ENCODE data around the gene ZG16.
"Not testable (repeated sequence)": the region's sequence is repeated elsewhere in the genome, so short reads cannot be mapped to it uniquely, and the experiment has no call there.

The ZG16 gene

DNA sequence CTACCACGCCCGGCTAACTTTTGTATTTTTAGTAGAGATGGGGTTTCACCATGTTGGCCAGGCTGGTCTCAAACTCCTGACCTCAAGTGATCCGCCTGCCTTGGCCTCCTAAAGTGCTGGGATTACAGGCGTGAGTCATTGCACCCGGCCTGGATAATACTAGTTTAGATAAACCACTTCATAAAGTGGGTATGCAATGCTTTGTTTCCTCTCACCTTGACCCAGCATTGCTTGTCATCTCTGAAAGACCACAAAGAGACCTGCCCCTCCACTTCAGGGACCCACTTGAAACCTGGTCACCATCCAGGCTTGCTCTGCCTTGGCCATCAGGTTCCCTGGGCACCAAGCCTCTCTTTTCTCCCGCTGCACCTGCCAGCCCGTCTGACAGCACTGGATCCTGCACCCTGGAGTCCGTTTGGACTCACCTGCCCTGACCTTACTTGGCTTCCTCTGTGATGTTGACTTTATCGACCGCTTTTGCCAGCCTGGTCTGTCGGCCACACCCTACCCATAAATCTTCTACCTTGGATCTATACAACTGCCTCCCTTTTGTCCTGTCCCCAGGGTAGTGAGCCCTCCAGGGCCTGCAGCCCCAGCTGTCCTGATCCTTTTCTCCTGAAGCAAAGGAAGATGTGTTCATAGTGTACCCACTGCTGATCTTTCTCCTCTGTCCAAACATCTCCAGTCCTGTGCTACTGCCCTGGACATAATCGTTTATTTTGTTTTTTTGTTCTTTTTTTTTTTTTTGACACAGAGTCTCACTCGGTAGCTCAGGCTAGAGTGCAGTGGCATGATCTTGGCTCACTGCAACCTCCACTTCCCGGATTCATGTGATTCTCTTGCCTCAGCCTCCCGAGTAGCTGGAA, 12.7 kb upstream of the ZG16 start:
- no peak for DNase-seq (ENCODE audit: low read depth)
- no peak overlapping the region for H3K4me3 ChIP-seq (ENCODE audit: control insufficient read depth, low read depth, low read length)
- TF ChIP-seq, protein P1, sequence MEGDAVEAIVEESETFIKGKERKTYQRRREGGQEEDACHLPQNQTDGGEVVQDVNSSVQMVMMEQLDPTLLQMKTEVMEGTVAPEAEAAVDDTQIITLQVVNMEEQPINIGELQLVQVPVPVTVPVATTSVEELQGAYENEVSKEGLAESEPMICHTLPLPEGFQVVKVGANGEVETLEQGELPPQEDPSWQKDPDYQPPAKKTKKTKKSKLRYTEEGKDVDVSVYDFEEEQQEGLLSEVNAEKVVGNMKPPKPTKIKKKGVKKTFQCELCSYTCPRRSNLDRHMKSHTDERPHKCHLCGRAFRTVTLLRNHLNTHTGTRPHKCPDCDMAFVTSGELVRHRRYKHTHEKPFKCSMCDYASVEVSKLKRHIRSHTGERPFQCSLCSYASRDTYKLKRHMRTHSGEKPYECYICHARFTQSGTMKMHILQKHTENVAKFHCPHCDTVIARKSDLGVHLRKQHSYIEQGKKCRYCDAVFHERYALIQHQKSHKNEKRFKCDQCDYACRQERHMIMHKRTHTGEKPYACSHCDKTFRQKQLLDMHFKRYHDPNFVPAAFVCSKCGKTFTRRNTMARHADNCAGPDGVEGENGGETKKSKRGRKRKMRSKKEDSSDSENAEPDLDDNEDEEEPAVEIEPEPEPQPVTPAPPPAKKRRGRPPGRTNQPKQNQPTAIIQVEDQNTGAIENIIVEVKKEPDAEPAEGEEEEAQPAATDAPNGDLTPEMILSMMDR (IDR thresholded peaks at IDR 0.05; ENCODE audit: control insufficient read depth, insufficient read depth, low read depth, low read length, missing control alignments), result no peak

DNA sequence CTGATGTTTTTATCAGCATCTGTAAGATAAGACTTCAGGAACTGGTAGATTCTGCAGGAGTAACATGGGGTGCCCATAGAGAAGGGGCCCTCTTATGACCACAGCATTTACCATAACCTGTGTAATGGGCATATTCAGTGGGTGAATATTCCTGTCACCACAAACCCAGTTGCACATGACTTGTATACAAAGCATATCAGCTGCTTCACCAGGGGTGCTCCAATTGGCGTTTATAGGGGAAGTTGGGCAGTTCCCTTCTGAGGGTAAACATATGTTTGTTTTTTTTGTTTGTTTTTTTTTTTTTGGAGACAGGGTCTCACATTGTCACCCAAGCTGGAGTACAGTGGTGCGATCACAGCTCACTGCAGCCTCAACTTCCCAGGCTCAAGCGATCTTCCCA, 11.5 kb upstream of the ZG16 start:
- no peak for DNase-seq (ENCODE audit: low read depth)
- no peak overlapping the region for H3K4me3 ChIP-seq (ENCODE audit: control insufficient read depth, low read depth, low read length)
- TF ChIP-seq, protein P1 (IDR thresholded peaks at IDR 0.05; ENCODE audit: control insufficient read depth, insufficient read depth, low read depth, low read length, missing control alignments), result no peak

GRCh38 chr16:29767062-29767461, 11.0 kb upstream of the ZG16 start:
- TF ChIP-seq, protein P1 (IDR thresholded peaks at IDR 0.05; ENCODE audit: control insufficient read depth, insufficient read depth, low read depth, low read length, missing control alignments), result no peak
- DNase-seq (ENCODE audit: low read depth), result no peak

DNA sequence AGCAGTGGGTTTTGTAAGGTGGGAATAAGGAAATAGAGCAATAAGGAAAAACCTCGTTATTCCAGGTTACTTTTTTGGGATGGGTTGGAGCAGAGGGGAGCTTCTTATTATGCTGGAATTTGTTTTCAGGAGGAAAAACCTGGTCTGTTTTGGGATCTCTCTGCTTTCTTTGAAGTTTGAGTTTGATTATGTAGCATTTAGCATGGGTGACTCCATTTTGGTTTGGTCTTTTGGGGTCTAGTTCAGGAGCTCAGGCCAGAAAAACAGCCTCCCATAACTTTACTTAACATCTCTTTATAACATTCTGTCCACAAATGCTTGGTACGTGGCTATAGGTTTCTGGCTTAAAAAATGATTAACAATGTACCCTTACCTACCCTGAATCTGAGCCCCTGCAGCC, 8.5 kb upstream of the ZG16 start:
- TF ChIP-seq, protein P1 (IDR thresholded peaks at IDR 0.05; ENCODE audit: control insufficient read depth, insufficient read depth, low read depth, low read length, missing control alignments), result no peak
- DNase-seq (ENCODE audit: low read depth), result no peak
- H3K4me3 ChIP-seq (ENCODE audit: control insufficient read depth, low read depth, low read length), result no peak overlapping the region

More at GRCh38 chr16:29767062-29767461, 11.0 kb upstream of the ZG16 start:
- no peak overlapping the region for H3K4me3 ChIP-seq (ENCODE audit: control insufficient read depth, low read depth, low read length)

- TF ChIP-seq, protein P1 (IDR thresholded peaks at IDR 0.05; ENCODE audit: control insufficient read depth, insufficient read depth, low read depth, low read length, missing control alignments), result no peak
- no peak overlapping the region for H3K4me3 ChIP-seq (ENCODE audit: control insufficient read depth, low read depth, low read length)
- DNase-seq (ENCODE audit: low read depth), result no peak
Observed at GRCh38 chr16:29770250-29770929, 7.7 kb upstream of the ZG16 start.

GRCh38 chr16:29772330-29772729, 5.7 kb upstream of the ZG16 start:
- not testable (repeated sequence) for H3K4me3 ChIP-seq (ENCODE audit: control insufficient read depth, low read depth, low read length); DNase-seq (ENCODE audit: low read depth)

GRCh38 chr16:29774730-29775129, 3.3 kb upstream of the ZG16 start:
- TF ChIP-seq, protein P1 (IDR thresholded peaks at IDR 0.05; ENCODE audit: control insufficient read depth, insufficient read depth, low read depth, low read length, missing control alignments), result no peak
- H3K4me3 ChIP-seq (ENCODE audit: control insufficient read depth, low read depth, low read length), result no peak overlapping the region
- DNase-seq (ENCODE audit: low read depth), result no peak

All from AG09309 (cell line).